GM18868 (cell line): ENCODE measurements around the gene C10orf95.
"Not testable (repeated sequence)": the region's sequence is repeated elsewhere in the genome, so short reads cannot be mapped to it uniquely, and the experiment has no call there.

ENCODE experiments used
- ATAC-seq: cut with Tn5 transposase; IDR thresholded peaks from one replicate; pipeline ENCODE4 v1.9.1; 2021; ENCODE audit warnings: mild to moderate bottlenecking, moderate library complexity; ENCODE audit not compliant: unreplicated experiment

The C10orf95 gene

DNA sequence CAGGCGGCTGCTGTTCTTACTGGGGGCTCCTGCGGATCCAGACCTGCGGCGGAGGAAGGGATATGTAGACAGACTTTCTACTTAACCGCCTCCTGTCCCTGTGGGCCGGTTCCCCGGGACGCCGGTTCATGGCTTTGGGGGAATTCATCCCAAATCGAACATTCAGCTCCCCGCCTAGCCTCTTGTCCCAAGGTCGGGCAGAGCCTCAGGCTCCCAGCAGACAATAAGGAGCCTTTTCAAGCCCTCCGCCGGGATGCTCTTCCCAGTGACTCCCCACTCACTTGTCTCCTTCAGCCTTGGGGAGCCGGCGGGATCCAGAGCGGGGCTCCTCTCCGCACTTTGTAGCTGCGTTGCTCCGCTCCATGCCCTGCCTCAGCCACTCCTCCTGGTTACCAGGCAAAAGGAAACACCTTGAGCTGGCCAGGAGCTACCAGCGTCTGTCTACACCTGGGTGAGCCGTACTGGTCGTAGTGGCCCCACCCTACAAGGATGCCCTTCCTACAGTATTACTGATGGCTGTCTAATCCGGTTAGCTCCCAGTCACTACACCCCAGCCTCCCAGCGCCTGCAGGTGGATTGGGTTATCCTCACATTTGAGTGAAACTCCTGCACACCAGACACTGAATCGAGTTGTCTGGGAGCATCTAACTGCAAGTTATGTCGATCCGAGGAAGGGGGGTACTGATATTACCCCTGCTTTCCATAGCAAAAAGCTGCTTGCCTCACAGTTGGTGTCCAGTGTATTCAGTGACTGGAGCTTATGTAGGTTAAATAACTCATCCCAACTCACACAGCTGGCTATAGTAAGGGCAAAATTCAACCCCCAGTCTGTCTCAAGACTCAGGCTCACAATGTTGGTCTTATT is at the start of gene C10orf95:
Gene C10orf95 (minus strand): TSS at position 439 of the 865 bp plus-strand sequence. CDS start 450 bp downstream, outside the sequence.
- ATAC-seq = no peak

GRCh38 chr10:102500686-102501085 is 49.3 kb upstream of the C10orf95 start:
- ATAC-seq = not testable (repeated sequence)

DNA sequence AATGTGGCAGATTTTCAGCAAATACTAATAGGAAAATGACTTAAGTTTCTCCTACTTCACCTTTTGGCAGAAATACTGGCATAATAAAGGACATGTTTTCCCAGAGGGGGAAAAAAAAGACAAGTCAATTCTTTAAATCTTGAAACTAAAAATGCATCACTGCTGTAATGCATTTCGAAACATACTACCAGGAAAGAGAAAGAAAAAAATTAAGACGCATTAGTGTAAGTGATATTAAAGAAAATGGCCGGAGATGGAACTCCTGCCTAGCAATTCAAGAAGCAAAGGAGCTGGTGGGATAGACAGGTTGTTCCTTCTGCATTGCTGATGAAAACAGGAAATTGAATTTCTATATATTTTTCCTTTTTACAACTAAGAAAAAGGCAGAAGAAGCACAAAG is 48.0 kb upstream of the C10orf95 start:
- no peak for ATAC-seq

- no peak for ATAC-seq
These were observed 46.2 kb upstream of the C10orf95 start for GRCh38 chr10:102497545-102497944.

- ATAC-seq = no peak
These were observed 42.4 kb upstream of the C10orf95 start for GRCh38 chr10:102493771-102494170.

- ATAC-seq = no peak
These were observed 41.6 kb upstream of the C10orf95 start for GRCh38 chr10:102492983-102493382.

GRCh38 chr10:102492344-102492939 is 41.1 kb upstream of the C10orf95 start:
- no peak for ATAC-seq

DNA sequence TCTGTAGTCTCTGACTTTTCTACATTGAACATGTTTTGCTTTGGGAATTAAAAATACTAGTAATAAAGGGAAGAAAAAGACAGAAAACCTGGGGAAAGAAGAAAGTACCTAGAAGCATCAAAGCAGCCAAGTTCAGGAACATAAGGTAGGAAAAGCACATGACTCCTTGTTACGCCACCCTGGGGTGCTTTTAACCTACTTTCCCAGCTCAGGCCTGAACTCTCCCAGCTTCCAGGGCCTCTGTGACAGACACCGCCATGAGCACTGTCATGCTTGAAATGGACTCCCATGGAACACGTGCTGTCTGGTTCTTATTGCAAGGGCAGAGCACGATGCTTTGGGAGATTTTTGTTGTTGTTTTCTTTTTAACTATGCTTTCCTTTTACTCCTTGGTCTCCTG is 39.8 kb upstream of the C10orf95 start:
- ATAC-seq = no peak

- no peak for ATAC-seq
These were observed 33.9 kb upstream of the C10orf95 start for GRCh38 chr10:102485093-102485784.

GRCh38 chr10:102484021-102484420 is 32.7 kb upstream of the C10orf95 start:
- ATAC-seq = no peak

DNA sequence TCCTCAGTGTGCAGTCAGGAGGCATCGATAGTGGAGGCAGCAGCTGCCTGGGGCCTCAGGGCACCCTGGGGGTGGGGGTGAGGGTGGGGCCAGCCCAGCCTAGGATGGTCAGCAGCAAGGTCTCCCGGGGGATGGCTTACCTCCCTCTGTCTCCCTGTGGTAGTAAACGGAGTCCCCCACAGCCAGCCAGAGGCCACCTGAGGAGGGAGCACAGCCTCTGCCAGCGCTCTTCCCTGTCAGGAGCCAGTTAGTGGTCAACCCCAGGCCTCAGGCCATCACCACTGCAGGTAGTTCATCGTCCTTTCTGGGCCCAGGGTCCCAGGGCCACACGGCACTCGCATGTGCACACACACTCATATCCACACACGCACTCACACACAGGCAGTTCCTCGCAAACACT is 29.1 kb upstream of the C10orf95 start:
- ATAC-seq = no peak

GRCh38 chr10:102479651-102480050 is 28.3 kb upstream of the C10orf95 start:
- ATAC-seq = no peak

DNA sequence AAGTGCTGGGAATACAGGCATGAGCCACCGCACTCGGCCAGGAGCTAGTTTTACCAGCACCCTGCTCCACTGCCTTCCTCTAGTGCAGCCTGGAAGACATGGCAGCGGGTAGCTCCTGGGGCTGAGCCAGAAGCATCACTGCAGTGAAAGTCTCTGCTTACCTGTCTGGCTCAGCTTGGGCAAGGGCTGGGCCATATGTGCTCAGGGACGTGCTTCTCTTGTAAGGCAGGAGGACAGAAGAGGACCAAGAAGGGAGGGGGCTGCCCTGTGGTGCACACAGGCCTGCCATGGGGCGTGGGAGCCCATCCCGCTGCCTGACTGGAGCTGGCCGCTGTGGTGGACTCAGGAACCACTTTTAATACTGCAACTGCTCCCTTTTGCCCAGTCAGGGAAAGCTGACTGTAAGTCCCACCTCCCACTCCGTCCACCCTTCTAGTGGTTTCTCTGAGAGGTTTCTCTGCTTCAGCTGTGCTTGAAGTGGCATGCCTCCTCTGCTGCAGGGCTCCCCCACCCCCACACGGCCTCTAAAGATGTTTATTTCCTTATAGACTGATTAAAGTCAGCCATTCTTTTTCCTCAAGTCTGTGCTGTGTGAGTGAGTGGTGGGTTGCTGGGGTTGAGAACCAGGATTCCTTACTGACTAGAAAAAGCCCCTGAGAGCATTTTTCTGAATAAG is 25.3 kb upstream of the C10orf95 start:
- no peak for ATAC-seq

GRCh38 chr10:102475451-102476040 is 24.2 kb upstream of the C10orf95 start:
- no peak for ATAC-seq

DNA sequence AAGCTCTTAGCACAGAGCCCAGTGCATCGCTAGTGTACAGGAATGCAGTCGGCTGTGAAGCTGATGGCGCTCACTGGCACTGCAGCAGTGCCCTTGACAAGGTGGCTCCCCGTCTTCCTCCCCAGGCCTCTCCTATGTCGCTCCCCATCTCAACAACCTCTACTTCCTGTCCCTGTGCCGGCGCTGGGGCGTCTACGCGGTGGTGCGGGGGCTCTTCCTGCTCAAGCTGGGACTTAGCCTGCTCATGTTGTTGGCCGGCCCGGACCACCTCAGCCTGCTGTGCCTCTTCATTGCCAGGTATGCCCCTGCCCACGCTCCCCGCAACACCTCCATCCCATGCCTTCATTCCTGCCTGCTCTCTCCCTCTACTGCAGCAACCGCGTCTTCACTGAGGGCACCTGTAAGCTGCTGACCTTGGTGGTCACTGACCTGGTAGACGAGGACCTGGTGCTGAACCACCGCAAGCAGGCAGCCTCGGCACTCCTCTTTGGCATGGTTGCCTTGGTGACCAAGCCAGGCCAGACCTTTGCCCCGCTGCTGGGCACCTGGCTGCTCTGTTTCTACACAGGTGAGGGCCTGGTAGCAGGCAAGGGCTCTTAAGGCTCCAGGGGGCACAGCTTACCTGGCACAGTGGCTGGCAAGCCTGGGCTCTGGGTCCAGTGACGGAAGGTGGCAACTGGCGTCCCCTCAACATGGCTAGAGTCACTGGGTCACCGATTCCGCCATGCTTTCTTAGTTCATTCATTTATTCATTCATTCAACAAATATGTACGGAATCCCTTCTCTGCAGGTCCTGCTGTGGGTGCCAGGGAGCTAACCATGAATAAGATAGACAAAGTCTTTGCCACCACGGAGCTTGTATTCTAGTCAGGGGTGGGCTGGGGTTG is 22.3 kb upstream of the C10orf95 start:
- no peak for ATAC-seq

- ATAC-seq = no peak
These were observed 19.5 kb upstream of the C10orf95 start for GRCh38 chr10:102470579-102471546.

- ATAC-seq = no peak
These were observed 17.3 kb upstream of the C10orf95 start for GRCh38 chr10:102468683-102469082.

DNA sequence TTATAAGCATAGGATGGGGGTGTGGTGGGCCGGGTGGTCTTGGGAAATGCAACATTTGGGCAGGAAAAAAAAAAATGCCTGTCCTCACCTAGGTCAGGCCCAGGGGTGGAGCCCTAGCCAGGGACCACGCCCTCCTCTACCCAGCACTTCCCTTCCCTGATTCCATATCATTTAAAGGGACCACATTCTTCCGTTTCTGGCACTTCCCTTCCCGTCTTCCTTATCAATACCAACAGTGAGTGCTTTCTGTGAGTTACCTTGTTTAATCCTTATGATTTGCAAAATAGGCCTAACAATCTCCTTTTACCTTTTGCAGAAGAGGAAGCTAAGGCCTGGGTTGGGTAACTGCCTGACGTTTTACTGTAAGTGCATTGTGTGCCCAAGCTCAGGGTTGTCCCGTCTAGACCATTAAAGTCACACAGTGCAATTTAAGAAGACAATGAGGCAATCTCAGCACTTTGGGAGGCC is 16.7 kb upstream of the C10orf95 start:
- no peak for ATAC-seq

- ATAC-seq = no peak
These were observed 16.0 kb upstream of the C10orf95 start for GRCh38 chr10:102467318-102467717.
